ENCODE measurements around the gene POLE2. TPM values are rescaled to one million over a fixed set of nuclear protein-coding genes. Genes with fewer than 3 reads are reported as not detected.
"Not testable (repeated sequence)": the region's sequence is repeated elsewhere in the genome, so short reads cannot be mapped to it uniquely, and the experiment has no call there.

POLE2 gene
- total RNA-seq, 2 experiments from 2014 or later, result 1.2 to 1.4 TPM

DNA sequence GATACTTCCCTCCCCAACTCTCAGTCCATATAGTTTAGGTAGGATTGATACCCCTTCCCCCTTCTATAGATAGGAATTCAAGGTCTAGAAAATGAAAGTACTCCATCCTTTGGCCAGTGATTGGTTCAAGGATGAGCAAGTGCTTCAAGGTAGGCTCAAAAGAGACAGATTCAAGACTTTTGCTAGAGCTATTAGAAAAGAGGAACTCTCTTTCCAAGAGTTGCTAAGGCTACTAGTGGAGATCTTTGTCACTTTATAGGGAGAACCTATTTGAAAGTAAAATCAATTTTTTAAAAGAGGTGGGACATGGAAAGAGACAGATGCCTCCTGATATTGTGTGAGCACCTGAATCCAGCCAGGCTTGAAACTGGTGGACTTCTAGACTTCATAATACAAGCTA lies 17.5 kb downstream of the POLE2 start:
- H3K36me3 Mint-ChIP-seq (ENCODE audit: low read depth), result no peaks in the 10 kb centered on the region
- POLR2A ChIA-PET, result no interaction called here
- intact Hi-C loops (cut with DNase I, micrococcal nuclease), result no loop called here
- TF ChIP-seq, protein P1, sequence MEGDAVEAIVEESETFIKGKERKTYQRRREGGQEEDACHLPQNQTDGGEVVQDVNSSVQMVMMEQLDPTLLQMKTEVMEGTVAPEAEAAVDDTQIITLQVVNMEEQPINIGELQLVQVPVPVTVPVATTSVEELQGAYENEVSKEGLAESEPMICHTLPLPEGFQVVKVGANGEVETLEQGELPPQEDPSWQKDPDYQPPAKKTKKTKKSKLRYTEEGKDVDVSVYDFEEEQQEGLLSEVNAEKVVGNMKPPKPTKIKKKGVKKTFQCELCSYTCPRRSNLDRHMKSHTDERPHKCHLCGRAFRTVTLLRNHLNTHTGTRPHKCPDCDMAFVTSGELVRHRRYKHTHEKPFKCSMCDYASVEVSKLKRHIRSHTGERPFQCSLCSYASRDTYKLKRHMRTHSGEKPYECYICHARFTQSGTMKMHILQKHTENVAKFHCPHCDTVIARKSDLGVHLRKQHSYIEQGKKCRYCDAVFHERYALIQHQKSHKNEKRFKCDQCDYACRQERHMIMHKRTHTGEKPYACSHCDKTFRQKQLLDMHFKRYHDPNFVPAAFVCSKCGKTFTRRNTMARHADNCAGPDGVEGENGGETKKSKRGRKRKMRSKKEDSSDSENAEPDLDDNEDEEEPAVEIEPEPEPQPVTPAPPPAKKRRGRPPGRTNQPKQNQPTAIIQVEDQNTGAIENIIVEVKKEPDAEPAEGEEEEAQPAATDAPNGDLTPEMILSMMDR (IDR thresholded peaks at IDR 0.05), result no peak
- Histone ChIP-seq H3K27me3 (ENCODE audit: control insufficient read depth in 1 of 2, insufficient read depth in 2 of 2, low read length in 2 of 2) (no peaks in the 10 kb centered on the region), H3K27ac (ENCODE audit: low read depth in 1 of 2, low read length in 2 of 2) (no peak overlapping the region), H3K36me3 (ENCODE audit: insufficient read depth, low read length) (no peaks in the 10 kb centered on the region), H3K4me3 (ENCODE audit: low read length) (no peak overlapping the region), H3K9me3 (ENCODE audit: control insufficient read depth in 1 of 2, insufficient read depth in 1 of 2, low read length in 2 of 2) (no peaks in the 10 kb centered on the region), H3K4me1 (ENCODE audit: insufficient read depth, low read length) (no peaks in the 10 kb centered on the region)
- no peak overlapping the region for H3K4me3 Mint-ChIP-seq
- no peaks in the 10 kb centered on the region for H3K9me3 Mint-ChIP-seq
- H3K27ac Mint-ChIP-seq, result no peak overlapping the region
- DNase-seq (no peak), ATAC-seq (ENCODE audit: poor library complexity) (no peak)
- CTCF ChIA-PET, result no interaction called here
- H3K4me1 Mint-ChIP-seq (ENCODE audit: low read depth), result no peaks in the 10 kb centered on the region
- H3K27me3 Mint-ChIP-seq, result no peaks in the 10 kb centered on the region

DNA sequence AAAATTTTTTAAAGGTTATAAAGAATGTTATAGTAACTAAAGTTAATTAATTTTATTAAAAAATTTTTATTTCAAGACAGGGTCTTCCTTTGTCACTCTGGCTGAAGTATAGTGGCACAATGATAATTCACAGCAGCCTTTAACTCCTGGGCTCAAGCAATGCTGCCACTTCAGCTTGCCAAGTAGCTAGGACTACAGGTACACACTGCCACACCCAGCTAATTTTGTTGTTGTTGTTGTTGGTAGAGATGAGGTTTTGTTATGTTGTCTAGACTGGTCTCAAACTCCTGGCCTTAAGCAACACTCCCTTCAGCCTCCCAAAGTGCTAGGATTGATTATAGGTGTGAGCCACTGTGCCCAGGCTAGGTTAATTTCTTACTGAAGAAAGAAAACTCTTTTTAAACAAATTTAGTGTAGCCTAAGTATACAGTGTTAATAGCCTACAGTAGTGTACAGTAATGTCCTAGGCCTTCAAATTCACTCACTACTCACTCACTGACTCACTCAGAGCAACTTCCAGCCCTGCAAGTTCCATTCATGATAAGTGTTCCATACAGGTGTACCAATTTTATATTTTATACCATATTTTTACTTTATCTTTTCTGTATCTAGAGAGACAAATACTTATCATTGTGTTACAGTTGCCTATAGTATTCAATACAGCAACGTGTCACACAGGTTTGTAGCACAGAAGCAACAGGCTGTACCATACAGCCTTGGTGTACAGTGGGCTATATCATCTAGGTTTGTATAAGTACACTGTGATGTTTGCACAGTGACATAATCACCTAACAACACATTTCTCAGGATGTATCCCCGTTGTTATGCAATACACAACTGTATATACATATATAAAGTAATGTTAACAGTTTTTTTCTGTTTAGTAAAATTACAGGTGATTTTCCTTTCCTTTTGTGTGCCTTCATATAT lies 28.2 kb downstream of the POLE2 start:
- peaks cover 4% of the 10 kb centered on the region for H3K4me1 Mint-ChIP-seq (ENCODE audit: low read depth)
- DNase-seq, result no peak
- H3K4me3 Mint-ChIP-seq, result no peak overlapping the region
- no peaks in the 10 kb centered on the region for H3K9me3 Mint-ChIP-seq
- Histone ChIP-seq H3K4me3 (ENCODE audit: low read length) (no peak overlapping the region), H3K27ac (ENCODE audit: low read depth in 1 of 2, low read length in 2 of 2) (no peak overlapping the region), H3K27me3 (ENCODE audit: control insufficient read depth in 1 of 2, insufficient read depth in 2 of 2, low read length in 2 of 2) (no peaks in the 10 kb centered on the region), H3K4me1 (ENCODE audit: insufficient read depth, low read length) (no peaks in the 10 kb centered on the region), H3K36me3 (ENCODE audit: insufficient read depth, low read length) (no peaks in the 10 kb centered on the region), H3K9me3 (ENCODE audit: control insufficient read depth in 1 of 2, insufficient read depth in 1 of 2, low read length in 2 of 2) (no peaks in the 10 kb centered on the region)
- no peak overlapping the region for H3K27ac Mint-ChIP-seq
- intact Hi-C loops (cut with DNase I, micrococcal nuclease), result no loop called here
- TF ChIP-seq, protein P1 (IDR thresholded peaks at IDR 0.05), result no peak
- ChIA-PET CTCF (interaction anchor here (1.5 kb wide), 1 partner anchor 35 kb away, joined by 4 read pairs; no protein-coding TSS in a partner anchor), POLR2A (no interaction called here)
- no peaks in the 10 kb centered on the region for H3K27me3 Mint-ChIP-seq
- H3K36me3 Mint-ChIP-seq (ENCODE audit: low read depth), result no peaks in the 10 kb centered on the region
- ATAC-seq (ENCODE audit: poor library complexity), result no peak

DNA sequence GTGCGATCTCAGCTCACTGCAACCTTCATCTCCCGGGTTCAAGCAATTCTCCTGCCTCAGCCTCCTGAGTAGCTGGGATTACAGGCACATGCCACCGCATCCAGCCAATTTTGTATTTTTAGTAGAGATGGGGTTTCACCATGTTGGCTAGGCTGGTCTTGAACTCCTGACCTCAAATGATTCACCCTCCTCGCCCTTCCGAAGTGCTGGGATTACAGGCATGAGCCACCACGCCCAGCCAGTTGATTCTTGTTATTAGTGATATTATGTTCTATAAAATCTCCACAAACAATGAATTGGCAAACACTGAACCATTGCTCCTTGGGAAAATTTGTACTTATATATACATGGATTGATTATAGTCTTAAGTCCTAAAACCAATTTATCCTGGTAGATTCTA lies 30.5 kb downstream of the POLE2 start:
- H3K36me3 ChIP-seq (ENCODE audit: insufficient read depth, low read length); H3K36me3 Mint-ChIP-seq (ENCODE audit: low read depth); H3K27ac Mint-ChIP-seq; H3K4me1 ChIP-seq (ENCODE audit: insufficient read depth, low read length); H3K27me3 ChIP-seq (ENCODE audit: control insufficient read depth in 1 of 2, insufficient read depth in 2 of 2, low read length in 2 of 2); H3K4me3 Mint-ChIP-seq; H3K9me3 Mint-ChIP-seq; H3K4me1 Mint-ChIP-seq (ENCODE audit: low read depth); POLR2A ChIA-PET; H3K4me3 ChIP-seq (ENCODE audit: low read length); DNase-seq; CTCF ChIA-PET; ATAC-seq (ENCODE audit: poor library complexity); H3K27ac ChIP-seq (ENCODE audit: low read depth in 1 of 2, low read length in 2 of 2); H3K27me3 Mint-ChIP-seq; intact Hi-C loops (cut with DNase I, micrococcal nuclease); H3K9me3 ChIP-seq (ENCODE audit: control insufficient read depth in 1 of 2, insufficient read depth in 1 of 2, low read length in 2 of 2): not testable (repeated sequence)

Measured in CD4-positive, alpha-beta T cell (primary cell).